ENCODE data around the gene ABCA4. TPM values are rescaled to one million over a fixed set of nuclear protein-coding genes. Genes with fewer than 3 reads are reported as not detected.

Gene ABCA4
- total and polyA plus RNA-seq, 7 experiments from 2014 or later, result not detected

- ATAC-seq, result no peak
- no peak overlapping the region for H3K27ac ChIP-seq (ENCODE audit: low read depth, low read length)
- Mint-ChIP-seq H3K27me3 (peaks cover 4 to 20% (median 6%) of the 10 kb centered on the region in 5 donors), H3K4me1 (no peaks in the 10 kb centered on the region), H3K9me3 (no peaks in the 10 kb centered on the region), H3K4me3 (no peak overlapping the region), H3K36me3 (no peaks in the 10 kb centered on the region), H3K27ac (no peak overlapping the region)
- H3K9me3 ChIP-seq (ENCODE audit: control insufficient read depth in 2 of 3, low read length in 3 of 3), result no peaks in the 10 kb centered on the region
- no peaks in the 10 kb centered on the region for H3K27me3 ChIP-seq (ENCODE audit: control insufficient read depth in 2 of 2, insufficient read depth in 2 of 2, low read length in 2 of 2)
- no peaks in the 10 kb centered on the region for H3K36me3 ChIP-seq (ENCODE audit: control insufficient read depth in 2 of 3, insufficient read depth in 3 of 3, low read length in 3 of 3)
- no peaks in the 10 kb centered on the region for H3K4me1 ChIP-seq (ENCODE audit: control insufficient read depth in 2 of 2, insufficient read depth in 2 of 2, low read length in 2 of 2)
- ChIA-PET POLR2A (interaction anchor here (0.6 kb wide), 1 partner anchor 1494 kb away, joined by 4 read pairs; no protein-coding TSS in a partner anchor), CTCF (no interaction called here)
- DNase-seq, result no peak
- H3K4me3 ChIP-seq (ENCODE audit: low read length), result no peak overlapping the region
- intact Hi-C loops (cut with micrococcal nuclease), result no loop called here
These were observed 7.2 kb downstream of the ABCA4 start for GRCh38 chr1:94113589-94114226.

GRCh38 chr1:94111879-94112278, 9.1 kb downstream of the ABCA4 start:
- H3K4me1 Mint-ChIP-seq, result no peaks in the 10 kb centered on the region
- POLR2A ChIA-PET, result no interaction called here
- no peak overlapping the region for H3K4me3 Mint-ChIP-seq
- Histone ChIP-seq H3K4me1 (ENCODE audit: control insufficient read depth in 2 of 2, insufficient read depth in 2 of 2, low read length in 2 of 2) (no peaks in the 10 kb centered on the region), H3K4me3 (ENCODE audit: low read length) (no peak overlapping the region), H3K36me3 (ENCODE audit: control insufficient read depth in 2 of 3, insufficient read depth in 3 of 3, low read length in 3 of 3) (no peaks in the 10 kb centered on the region), H3K9me3 (ENCODE audit: control insufficient read depth in 2 of 3, low read length in 3 of 3) (no peaks in the 10 kb centered on the region), H3K27me3 (ENCODE audit: control insufficient read depth in 2 of 2, insufficient read depth in 2 of 2, low read length in 2 of 2) (no peaks in the 10 kb centered on the region), H3K27ac (ENCODE audit: low read depth, low read length) (no peak overlapping the region)
- CTCF ChIA-PET, result no interaction called here
- no peaks in the 10 kb centered on the region for H3K9me3 Mint-ChIP-seq
- no peak overlapping the region for H3K27ac Mint-ChIP-seq
- ATAC-seq (no peak), DNase-seq (no peak)
- H3K36me3 Mint-ChIP-seq, result no peaks in the 10 kb centered on the region
- peaks cover 11 to 34% (median 21%) of the 10 kb centered on the region in 5 donors for H3K27me3 Mint-ChIP-seq
- intact Hi-C loops (cut with micrococcal nuclease), result no loop called here

- no peak overlapping the region for H3K27ac ChIP-seq (ENCODE audit: low read depth, low read length)
- Mint-ChIP-seq H3K4me3 (no peak overlapping the region), H3K4me1 (peaks cover 0 to 3% (median 0%) of the 10 kb centered on the region in 7 donors), H3K27me3 (peaks cover 13 to 36% (median 22%) of the 10 kb centered on the region in 5 donors), H3K9me3 (no peaks in the 10 kb centered on the region), H3K27ac (no peak overlapping the region), H3K36me3 (no peaks in the 10 kb centered on the region)
- H3K36me3 ChIP-seq (ENCODE audit: control insufficient read depth in 2 of 3, insufficient read depth in 3 of 3, low read length in 3 of 3), result no peaks in the 10 kb centered on the region
- DNase-seq, result no peak
- H3K4me1 ChIP-seq (ENCODE audit: control insufficient read depth in 2 of 2, insufficient read depth in 2 of 2, low read length in 2 of 2), result no peaks in the 10 kb centered on the region
- intact Hi-C loops (cut with micrococcal nuclease), result no loop called here
- ChIA-PET CTCF (no interaction called here), POLR2A (no interaction called here)
- no peaks in the 10 kb centered on the region for H3K27me3 ChIP-seq (ENCODE audit: control insufficient read depth in 2 of 2, insufficient read depth in 2 of 2, low read length in 2 of 2)
- no peak overlapping the region for H3K4me3 ChIP-seq (ENCODE audit: low read length)
- ATAC-seq, result no peak
- no peaks in the 10 kb centered on the region for H3K9me3 ChIP-seq (ENCODE audit: control insufficient read depth in 2 of 3, low read length in 3 of 3)
These were observed 9.8 kb downstream of the ABCA4 start for GRCh38 chr1:94110946-94111740.

GRCh38 chr1:94110021-94110761, 10.8 kb downstream of the ABCA4 start:
- Histone ChIP-seq H3K36me3 (ENCODE audit: control insufficient read depth in 2 of 3, insufficient read depth in 3 of 3, low read length in 3 of 3) (no peaks in the 10 kb centered on the region), H3K4me1 (ENCODE audit: control insufficient read depth in 2 of 2, insufficient read depth in 2 of 2, low read length in 2 of 2) (no peaks in the 10 kb centered on the region), H3K27ac (ENCODE audit: low read depth, low read length) (no peak overlapping the region), H3K4me3 (ENCODE audit: low read length) (no peak overlapping the region), H3K9me3 (ENCODE audit: control insufficient read depth in 2 of 3, low read length in 3 of 3) (no peaks in the 10 kb centered on the region), H3K27me3 (ENCODE audit: control insufficient read depth in 2 of 2, insufficient read depth in 2 of 2, low read length in 2 of 2) (no peaks in the 10 kb centered on the region)
- Mint-ChIP-seq H3K4me1 (peaks cover 0 to 7% (median 0%) of the 10 kb centered on the region in 7 donors), H3K9me3 (no peaks in the 10 kb centered on the region), H3K36me3 (no peaks in the 10 kb centered on the region), H3K27me3 (peaks cover 15 to 34% (median 23%) of the 10 kb centered on the region in 5 donors), H3K4me3 (no peak overlapping the region), H3K27ac (no peak overlapping the region)
- ChIA-PET POLR2A (no interaction called here), CTCF (no interaction called here)
- intact Hi-C loops (cut with micrococcal nuclease), result no loop called here
- ATAC-seq (no peak), DNase-seq (no peak)

DNA sequence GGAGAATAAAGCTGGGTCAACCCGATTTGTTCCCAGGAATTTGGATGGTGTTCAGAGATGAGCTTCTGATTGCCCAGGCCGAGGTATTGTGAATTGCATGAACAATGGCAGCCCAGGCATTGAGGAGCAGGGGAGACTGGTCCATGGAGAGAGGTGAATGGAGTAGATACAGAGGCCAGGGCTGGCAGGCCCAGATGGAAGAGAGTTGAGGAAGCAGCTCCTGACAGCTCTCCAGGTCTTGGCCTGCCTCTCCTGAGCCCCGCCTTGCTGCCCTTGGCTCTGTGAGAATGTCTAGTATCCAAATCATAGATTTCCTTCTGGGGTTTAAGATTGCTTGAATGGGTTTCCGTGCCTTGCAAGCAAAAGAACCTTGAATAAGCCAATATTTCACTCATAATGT, 11.5 kb downstream of the ABCA4 start:
- Histone ChIP-seq H3K9me3 (ENCODE audit: control insufficient read depth in 2 of 3, low read length in 3 of 3) (no peaks in the 10 kb centered on the region), H3K4me3 (ENCODE audit: low read length) (no peak overlapping the region), H3K27me3 (ENCODE audit: control insufficient read depth in 2 of 2, insufficient read depth in 2 of 2, low read length in 2 of 2) (no peaks in the 10 kb centered on the region), H3K4me1 (ENCODE audit: control insufficient read depth in 2 of 2, insufficient read depth in 2 of 2, low read length in 2 of 2) (no peaks in the 10 kb centered on the region), H3K36me3 (ENCODE audit: control insufficient read depth in 2 of 3, insufficient read depth in 3 of 3, low read length in 3 of 3) (no peaks in the 10 kb centered on the region), H3K27ac (ENCODE audit: low read depth, low read length) (no peak overlapping the region)
- Mint-ChIP-seq H3K4me1 (peaks cover 0 to 7% (median 0%) of the 10 kb centered on the region in 7 donors), H3K27me3 (peaks cover 22 to 38% (median 30%) of the 10 kb centered on the region in 5 donors), H3K9me3 (no peaks in the 10 kb centered on the region), H3K4me3 (no peak overlapping the region), H3K27ac (no peak overlapping the region), H3K36me3 (no peaks in the 10 kb centered on the region)
- DNase-seq (no peak), ATAC-seq (no peak)
- ChIA-PET CTCF (no interaction called here), POLR2A (no interaction called here)
- intact Hi-C loops (cut with micrococcal nuclease), result no loop called here

DNA sequence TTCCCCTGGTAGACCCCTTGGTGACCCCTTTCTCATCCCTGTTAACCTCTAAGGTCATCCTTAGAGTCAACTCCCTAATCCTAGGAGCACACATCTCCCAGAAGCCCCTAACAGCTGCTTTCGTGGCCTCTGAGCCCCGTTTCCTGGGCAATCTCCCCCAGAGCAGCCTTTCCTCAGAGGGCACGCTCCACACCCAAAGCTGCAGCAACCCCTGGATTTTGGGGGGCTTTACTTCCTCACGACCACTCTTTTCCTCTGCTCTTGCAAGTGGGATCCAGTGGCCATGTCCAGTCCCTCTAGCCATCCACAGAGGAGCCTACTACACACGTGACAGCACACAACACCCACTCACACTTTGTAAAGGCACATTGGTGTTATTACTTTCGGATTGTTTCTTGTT, 13.8 kb downstream of the ABCA4 start:
- Histone ChIP-seq H3K36me3 (ENCODE audit: control insufficient read depth in 2 of 3, insufficient read depth in 3 of 3, low read length in 3 of 3) (no peaks in the 10 kb centered on the region), H3K27ac (ENCODE audit: low read depth, low read length) (no peak overlapping the region), H3K4me1 (ENCODE audit: control insufficient read depth in 2 of 2, insufficient read depth in 2 of 2, low read length in 2 of 2) (no peaks in the 10 kb centered on the region), H3K9me3 (ENCODE audit: control insufficient read depth in 2 of 3, low read length in 3 of 3) (no peaks in the 10 kb centered on the region), H3K4me3 (ENCODE audit: low read length) (no peak overlapping the region), H3K27me3 (ENCODE audit: control insufficient read depth in 2 of 2, insufficient read depth in 2 of 2, low read length in 2 of 2) (no peaks in the 10 kb centered on the region)
- Mint-ChIP-seq H3K4me3 (no peak overlapping the region), H3K27me3 (peaks cover 23 to 57% (median 43%) of the 10 kb centered on the region in 5 donors), H3K9me3 (no peaks in the 10 kb centered on the region), H3K36me3 (no peaks in the 10 kb centered on the region), H3K4me1 (peaks cover 0 to 7% (median 0%) of the 10 kb centered on the region in 7 donors), H3K27ac (no peak overlapping the region)
- no peak for ATAC-seq
- intact Hi-C loops (cut with micrococcal nuclease), result no loop called here
- DNase-seq, result no peak
- ChIA-PET POLR2A (no interaction called here), CTCF (no interaction called here)

Data from naive thymus-derived CD4-positive, alpha-beta T cell (primary cell).